GM21723 (cell line): ENCODE measurements around the gene CDH18.

ENCODE experiments used
- ATAC-seq: cut with Tn5 transposase; IDR thresholded peaks from one replicate; pipeline ENCODE4 v1.9.1; 2021; ENCODE audit warnings: mild to moderate bottlenecking, moderate library complexity; ENCODE audit not compliant: unreplicated experiment

CDH18 gene

DNA sequence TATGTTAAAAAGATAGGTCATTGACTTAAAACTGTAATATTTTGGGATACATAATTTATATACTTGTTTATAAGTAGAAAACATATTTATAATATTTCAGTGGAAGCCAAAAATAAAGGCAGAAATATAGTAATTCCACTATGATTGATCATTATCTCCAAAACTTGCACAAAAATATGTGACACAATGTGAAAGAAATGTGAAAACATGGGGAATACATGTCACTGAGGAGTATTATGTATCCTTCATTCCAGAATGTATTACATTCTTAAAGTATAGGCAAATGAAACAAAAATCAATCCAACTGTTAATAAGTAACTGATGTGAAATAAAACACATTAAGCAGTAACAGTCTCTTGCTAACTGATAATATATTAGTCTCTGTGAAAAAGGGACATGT, 236.7 kb downstream of the CDH18 start:
- no peak for ATAC-seq

DNA sequence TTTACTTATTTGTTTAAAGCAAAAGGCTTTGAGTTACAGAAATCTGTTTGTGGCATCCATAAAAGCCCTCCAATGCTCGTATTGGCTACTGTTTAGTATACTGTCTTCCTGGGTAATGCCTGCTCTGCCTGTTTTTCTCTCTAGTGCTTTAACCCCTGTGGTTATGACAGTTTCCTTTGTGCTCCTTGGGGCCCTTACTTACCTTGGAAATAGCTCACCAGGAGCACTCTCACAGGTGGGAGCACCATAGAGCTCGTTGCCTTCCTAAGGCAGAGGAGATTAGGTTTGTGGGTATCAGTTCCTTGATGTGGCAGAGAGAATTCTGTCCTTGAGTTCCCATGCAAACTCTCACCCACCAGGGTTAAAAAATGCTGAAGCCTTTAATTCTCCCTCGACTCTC, 242.8 kb downstream of the CDH18 start:
- ATAC-seq = no peak

DNA sequence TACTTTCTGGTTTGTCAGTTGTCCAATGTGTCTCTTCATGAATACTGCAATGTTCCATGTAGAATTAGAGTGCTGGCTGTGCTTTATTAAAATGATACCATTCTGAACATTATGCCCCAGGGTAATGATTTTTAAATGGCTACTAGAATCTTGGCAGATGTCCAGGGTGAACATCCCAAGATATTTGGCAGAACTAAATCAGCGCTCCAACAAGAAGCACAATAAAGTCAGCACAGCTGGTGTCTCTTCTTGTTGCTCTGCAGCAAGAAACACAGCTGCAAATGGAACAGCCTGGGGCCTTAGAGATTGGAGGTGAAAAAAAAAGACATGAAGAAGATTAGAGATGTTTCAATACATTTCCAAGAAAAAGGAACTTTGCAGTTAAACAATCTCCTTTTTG, 248.3 kb downstream of the CDH18 start:
- no peak for ATAC-seq

DNA sequence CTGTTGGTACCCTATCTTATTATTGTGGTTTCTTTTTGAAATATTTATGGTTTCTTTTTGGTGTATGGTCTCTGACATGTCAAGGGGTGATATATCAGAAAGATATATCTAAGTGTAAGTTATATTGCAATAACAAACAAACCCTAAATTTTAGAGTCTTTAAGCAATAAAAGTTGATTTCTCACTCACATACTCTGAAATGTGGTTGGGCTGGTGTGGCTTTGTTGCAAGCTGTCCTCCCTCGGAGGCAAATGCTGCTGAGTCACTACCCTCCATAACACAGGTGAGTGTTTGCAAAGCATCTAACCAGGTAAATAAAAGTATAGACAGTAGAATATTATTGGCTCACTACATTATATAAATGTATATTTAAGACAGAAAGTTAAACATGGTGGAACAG, 253.2 kb downstream of the CDH18 start:
- ATAC-seq = no peak

DNA sequence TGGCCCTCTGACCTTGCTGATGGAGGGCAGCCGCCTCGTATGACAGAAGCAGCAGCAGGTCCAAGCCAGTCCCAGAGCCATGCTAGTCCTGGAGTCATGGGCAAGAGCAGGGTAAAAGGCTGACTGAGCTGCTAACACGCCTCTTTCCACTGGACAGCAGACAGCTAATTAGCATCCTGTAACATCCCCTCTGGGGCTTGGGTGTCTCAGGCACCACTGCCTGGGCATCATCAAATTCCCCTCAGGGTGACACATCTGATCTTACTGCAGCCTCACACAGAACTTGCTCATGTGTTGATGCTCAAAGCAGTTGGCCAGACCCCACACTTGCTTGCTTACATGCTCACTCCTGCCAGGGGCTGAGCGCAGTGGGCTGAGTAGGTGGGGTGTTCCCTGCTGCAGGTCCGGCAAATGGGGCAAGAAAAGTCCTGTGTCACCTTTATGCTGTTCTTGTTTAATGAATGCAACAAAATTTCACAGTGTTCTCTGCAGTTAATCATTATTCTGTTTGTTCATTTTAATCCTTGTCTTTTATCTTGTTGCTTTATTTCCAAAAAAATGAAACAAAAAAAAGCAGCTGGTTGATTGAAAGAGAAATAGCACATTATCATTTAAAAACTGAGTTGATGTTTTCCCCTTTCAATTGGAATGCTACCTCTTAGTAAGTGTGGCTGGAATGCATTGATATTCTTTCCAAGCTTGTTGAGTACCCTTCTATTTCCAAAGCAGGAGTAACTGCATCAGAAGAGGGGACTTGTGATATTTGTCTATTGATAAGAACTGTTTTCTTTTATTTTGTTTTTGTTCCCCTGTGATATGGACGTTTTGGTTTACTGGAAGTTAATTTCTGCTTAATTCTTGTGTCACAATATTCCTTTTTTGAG, 254.1 kb downstream of the CDH18 start:
- ATAC-seq = no peak

DNA sequence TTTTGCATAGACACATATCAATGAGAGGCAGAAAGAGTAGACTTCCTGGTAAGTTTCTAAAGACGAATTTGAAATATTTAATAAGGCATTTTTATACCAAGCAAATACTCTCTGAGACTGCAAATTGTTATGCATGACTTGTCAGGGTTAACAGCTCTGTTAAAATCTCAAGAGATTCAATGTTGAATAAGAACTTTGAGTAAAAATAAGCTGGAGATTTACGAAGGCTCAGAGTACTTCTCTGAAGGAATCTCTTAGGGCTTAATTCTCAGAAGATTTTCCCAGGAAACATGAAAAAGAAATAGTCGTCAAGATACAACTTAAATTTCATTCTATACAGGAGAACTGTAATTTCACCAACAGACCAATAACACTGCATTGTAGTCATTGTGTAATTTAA, 259.4 kb downstream of the CDH18 start:
- no peak for ATAC-seq

DNA sequence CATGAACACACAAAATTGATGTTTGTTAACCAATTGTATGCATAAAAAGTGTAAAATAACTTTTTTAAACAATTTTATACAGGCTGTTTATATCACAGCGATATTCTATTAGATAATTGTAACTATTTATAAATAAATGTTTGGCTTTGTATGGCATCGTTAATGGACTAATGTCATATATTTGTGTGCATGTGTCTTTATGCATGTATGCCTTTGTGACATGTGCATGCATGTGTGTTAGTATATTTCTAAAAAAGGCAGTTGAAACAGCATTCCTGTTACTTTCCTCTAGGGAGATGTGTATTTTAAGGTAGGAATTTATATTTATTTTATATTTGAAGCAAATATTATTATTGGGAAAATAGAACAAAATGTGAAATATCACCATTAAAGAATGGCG, 268.9 kb downstream of the CDH18 start:
- no peak for ATAC-seq

DNA sequence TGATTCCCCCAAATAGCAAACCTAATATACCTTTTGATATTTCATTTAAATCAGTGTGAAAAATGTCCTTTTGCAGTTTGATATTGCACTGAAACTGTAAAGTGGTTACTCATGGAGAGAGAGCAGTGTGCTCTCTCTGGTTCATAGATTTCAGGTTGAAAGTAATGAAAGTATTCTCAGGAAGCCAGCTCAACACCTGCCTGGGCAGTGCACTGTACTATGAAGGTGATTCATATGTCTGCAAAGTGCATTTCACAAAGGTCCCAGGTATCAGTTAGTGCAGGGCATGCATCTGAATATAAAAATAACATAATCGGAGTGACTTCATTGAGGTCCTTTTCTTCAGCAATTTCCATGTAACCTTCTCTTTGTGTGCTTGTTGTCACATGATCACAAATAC, 274.3 kb downstream of the CDH18 start:
- ATAC-seq = no peak

DNA sequence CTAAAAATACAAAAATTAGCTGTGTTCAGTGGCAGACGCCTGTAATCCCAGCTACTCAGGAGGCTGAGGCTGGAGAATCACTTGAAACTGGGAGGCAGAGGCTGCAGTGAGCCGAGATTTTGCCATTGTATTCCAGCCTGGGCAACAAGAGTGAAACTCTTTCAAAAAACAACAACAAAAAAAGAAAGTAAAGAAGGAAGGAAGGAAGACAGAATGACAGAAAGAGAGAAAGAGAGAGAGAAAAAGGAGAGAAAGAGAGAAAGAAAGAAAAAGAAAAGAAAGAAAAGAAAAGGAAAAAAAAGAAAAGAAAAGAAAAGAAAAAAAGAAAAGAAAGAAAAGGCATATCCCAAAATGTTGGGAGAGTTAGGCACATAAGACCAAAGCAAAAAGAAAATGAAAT, 278.6 kb downstream of the CDH18 start:
- ATAC-seq = no peak

DNA sequence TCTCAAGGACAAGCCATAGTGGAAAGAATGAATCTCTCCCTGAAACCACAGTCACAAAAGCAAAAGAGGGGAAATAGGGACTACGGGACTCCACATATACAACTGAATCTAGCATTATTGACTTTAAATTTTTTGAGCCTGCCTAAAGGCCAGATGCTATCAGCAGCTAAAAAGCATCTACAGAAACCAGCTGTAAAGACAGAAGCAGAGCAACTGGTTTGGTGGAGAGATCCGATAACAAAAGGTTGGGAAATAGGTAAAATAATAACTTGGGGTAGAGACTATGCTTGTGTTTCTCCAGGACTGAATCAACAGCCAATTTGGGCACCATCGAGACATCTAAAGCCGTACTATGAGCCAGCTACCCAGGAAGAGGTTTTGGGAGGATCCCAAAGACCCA, 281.2 kb downstream of the CDH18 start:
- ATAC-seq = no peak

DNA sequence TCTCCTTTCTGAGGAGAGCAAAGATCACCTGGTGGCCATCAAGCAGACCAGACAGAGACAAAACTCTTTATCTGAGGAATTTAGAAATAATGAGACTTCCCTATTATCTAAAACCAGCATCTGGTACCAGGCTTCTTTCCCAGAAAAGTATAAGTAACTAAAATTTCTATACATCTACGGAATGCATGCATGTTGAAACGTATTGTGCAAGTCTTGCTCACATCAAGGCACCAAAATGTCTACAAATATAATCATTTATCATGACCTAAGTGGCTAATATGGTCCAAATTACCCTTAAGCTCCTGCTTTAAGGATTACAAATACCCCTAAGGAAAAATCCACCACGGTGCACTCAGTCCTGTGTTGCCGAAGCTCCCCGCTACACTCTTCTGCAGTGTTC, 286.3 kb downstream of the CDH18 start:
- no peak for ATAC-seq

DNA sequence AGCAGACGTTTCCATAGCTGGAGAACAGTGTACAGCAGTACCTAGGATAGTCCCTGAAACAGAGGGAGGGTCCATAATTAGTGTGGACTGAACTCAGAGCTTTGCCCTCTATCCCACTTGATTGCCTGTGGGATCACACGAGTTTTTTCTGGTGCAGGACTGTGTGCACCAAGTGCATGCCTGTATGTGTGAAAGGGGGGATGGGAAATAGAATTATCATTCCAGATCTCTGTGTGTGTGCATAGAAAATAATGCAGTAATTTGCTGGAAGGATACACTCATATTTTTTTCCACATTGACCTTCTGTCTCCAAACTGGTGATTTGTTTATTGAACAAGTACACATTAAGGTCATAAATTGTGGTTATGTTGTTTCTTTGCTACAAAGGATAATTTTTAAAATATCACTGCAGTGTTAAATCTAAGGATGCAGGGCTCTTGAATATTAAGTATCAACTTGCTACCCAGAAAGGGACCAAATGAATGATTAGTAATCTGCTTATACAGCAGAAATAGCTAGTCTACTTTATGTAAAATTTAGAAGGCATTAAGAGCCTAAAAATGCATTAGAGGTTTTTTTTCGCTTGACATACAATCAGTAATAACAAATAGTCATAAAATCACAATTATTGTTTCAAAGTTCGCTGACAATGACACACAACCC, 292.9 kb downstream of the CDH18 start:
- ATAC-seq = no peak

DNA sequence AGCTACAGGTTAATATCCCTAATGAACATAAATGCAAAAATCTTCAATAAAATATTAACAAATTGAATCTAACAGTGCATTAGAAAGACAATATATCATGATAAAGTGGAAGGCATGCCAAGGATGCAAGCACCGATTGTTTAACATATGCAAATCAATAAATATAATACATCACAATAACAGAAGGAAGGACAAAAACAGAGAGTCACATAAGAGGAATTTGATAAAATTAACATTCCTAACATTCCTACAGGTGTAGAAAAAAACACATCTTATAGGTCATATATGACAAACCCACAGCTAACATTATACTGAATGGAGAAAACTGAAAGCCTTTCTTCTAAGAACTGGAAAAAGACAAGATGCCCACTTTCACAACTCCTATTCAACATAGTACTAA, 297.0 kb downstream of the CDH18 start:
- ATAC-seq = no peak

DNA sequence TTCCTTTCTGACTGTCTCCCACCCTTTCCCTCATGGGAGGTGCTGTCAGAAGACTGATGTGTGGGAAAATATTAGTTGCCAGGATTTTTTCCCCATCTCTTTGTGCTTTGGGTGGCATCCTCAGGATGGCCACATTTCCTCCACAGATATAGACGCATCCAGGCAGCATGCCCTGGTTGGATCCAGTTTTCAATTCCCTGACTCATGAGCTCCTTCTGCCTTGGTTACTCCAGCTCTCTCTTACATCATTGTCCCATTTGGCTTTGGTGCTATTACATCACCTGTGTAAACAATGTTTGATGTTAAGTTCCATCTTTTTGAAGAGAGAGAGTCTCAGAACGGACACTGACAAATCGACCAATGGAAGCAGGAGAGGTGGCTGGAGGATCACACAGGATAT, 302.5 kb downstream of the CDH18 start:
- no peak for ATAC-seq

DNA sequence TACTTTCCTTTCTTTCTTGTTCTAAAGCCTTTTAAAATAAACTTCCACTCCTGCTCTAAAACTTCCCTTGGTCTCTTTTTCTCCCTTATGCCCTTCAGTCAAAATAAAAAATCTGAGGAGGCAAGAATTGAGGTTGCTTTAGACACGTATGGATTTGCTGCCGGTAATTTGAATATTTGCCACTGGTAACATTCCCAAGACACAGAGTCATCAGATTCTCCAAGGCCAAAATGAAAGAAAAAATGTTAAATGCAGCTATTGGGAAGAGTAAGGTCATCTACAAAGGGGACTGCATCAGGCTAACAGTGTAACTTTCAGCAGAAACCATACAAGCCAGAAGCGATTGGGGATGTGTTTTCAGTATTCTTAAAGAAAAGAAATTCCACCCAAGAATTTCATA, 311.1 kb downstream of the CDH18 start:
- ATAC-seq = no peak

DNA sequence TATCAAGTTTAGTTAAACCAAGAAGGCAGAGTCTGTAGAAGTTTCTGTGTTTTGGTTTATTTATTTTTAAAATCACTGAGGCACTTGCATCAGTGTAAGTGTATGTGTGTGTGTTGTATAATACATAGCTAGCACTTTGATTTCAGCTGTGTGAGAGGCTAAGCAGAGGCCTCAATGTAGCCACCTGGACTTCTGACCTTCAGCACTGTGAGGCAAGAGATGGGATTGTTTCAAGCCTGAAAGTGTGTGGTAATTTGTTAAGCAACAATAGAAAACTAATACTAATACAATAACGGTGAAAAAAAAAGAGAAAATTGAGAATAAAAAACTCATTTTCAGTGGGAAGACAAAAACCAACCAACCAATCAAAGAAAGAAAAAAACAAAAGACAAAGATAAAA, 327.3 kb downstream of the CDH18 start:
- no peak for ATAC-seq

DNA sequence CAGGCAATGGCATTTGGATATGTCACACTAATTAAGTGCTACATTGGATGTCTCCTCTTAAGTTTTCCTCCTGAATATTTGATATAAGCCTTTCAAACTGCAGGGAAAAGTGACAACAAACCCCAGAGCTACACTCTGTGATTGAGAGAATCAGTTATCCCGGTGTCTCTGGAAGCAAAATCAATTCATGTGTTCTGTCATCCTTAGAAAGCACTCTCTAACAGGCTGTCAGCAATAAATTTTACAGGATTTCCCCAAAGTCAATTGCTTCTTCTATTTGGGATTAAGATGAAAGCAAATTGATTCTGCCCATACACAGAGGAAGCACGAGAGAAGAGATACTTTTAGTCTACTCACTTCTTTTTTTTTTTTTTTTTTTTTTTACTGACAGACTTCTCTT, 332.4 kb downstream of the CDH18 start:
- no peak for ATAC-seq

DNA sequence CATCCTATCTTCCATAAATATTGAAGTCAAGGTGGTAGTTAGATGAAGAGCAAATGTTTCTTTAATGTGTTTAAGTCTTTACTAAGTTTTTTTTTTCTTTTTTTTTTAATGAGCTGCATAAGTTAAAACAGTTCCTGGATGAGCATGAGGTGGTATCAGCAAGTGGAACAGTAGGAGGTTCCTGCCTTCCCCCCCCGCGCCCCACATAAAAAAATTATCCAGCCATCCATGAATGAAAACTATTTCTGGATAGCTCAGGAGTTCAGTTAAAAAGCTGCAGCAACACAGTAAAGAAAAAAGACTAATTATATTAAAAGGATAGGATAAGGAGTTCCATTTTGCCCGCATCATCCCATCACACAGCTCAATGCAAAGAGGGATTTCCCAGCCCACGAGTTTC, 349.5 kb downstream of the CDH18 start:
- no peak for ATAC-seq

DNA sequence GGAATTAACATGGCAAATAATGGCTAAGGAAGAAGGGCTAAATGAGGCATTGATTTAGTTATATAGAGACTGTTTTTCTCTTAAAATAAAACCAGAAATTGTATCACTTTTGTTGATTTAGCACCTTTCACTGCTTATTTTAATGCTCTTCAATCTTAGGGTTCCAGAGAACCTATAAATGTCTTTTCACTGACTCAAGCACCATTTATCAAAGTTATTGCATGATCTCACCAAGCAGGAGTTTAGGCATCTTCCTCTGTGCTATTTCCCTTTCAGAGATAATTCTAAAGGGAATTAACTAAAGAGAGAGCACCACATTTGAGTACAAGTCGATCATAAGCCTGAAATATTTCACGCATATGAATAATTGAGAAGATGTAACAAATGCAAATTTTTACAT, 357.1 kb downstream of the CDH18 start:
- no peak for ATAC-seq

DNA sequence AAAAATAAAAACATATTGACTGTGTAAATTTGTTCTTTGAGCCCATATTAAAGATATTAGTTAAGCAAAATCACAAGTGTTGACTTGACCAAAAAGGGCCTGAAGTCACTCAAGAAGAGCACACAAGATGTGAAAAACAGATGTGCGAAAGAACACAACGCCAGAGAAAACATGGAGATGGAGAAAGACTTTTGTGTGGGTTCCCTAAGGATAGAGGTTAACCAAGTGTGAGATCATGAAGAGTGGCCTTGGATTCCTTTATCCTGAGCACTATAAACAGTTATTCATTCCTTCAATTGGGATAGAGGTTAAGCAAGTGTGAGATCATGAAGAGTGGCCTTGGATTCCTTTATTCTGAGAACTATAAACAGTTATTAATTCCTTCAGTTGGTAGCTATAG, 361.8 kb downstream of the CDH18 start:
- ATAC-seq = no peak

DNA sequence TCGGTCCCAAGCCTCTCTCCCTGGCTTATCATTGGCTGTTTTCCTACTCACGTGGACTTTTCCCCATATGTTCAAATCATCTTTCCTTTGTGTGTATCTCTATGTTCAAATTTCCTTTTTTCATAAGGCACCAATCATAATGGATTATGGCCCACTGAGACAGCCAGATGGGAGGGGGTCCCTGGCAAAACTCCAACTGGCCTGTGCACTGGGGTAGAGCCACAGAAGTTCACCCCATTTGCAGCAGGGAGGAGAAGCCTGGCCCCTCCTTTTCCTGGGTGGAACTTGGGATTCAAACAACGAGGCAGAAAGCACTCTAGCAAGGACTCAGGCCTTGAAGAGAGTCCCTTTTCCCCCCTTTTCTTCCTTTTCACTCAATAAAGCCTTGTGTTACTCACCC, 362.4 kb downstream of the CDH18 start:
- no peak for ATAC-seq

DNA sequence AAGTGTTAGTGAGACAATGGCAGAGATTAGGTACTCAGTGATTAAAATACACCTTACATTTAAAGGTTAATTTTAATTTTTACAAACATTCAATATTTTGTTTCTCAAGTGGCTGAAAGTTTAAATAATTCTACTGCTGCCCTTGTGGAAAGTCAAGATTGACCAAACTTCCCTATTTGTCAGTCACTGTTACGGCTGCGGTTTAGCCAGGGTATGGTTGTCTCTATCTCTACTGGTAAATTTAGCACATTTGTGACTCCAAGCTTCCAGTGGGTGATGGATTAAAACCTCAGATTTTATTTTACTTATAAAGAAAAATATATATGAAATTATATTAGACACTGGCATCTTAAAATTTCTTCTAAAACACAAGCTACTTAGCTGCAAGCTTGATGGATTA, 368.4 kb downstream of the CDH18 start:
- ATAC-seq = no peak
